H7 (cell line): Measurements from ENCODE around the gene GALNT1. TPM values are rescaled to one million over a fixed set of nuclear protein-coding genes. Genes with fewer than 3 reads are reported as not detected.

ENCODE experiments used
- DNase-seq: peaks from one replicate; pipeline ENCODE4 v3.0.0; 2012
- H3K27me3 ChIP-seq: 2 replicates; pipeline ENCODE4 v1.6.0; 2011; ENCODE audit warnings: mild to moderate bottlenecking, low read length; ENCODE audit not compliant: control insufficient read depth, insufficient read depth
- H3K36me3 ChIP-seq: replicated peaks from 2 replicates; pipeline ENCODE4 v1.5.1; 2011; ENCODE audit warnings: low read length; ENCODE audit not compliant: control insufficient read depth, insufficient read depth
- H3K4me3 ChIP-seq: 2 replicates; pipeline ENCODE4 v1.5.1; 2011; ENCODE audit warnings: low read depth, mild to moderate bottlenecking, control low read depth, low read length, moderate library complexity; ENCODE audit not compliant: insufficient read depth
- total RNA-seq: library from RNA; depleted of rRNA; stranded (reverse); fragments of >200 nt; shearing (Covaris generic); gene quantifications from 2 replicates; pipeline ENCODE4 v1.2.3, GENCODE V29; 2014

Gene GALNT1
- total RNA-seq, 1 experiment from 2014 or later: 83.3 TPM

GRCh38 chr18:35653392-35654135, 72.0 kb downstream of the GALNT1 start:
- Histone ChIP-seq H3K27me3 (no peaks in the 10 kb centered on the region), H3K4me3 (no peak overlapping the region), H3K36me3 (peaks cover 3% of the 10 kb centered on the region)
- DNase-seq: no peak

GRCh38 chr18:35658112-35658511, 76.6 kb downstream of the GALNT1 start:
- no peak for DNase-seq
- Histone ChIP-seq H3K36me3 (peaks cover 3% of the 10 kb centered on the region), H3K4me3 (no peak overlapping the region), H3K27me3 (no peaks in the 10 kb centered on the region)

GRCh38 chr18:35661483-35662146, 80.1 kb downstream of the GALNT1 start:
- Histone ChIP-seq H3K27me3 (no peaks in the 10 kb centered on the region), H3K36me3 (peaks cover under 1% of the 10 kb centered on the region; the same call in 1 of the 2 replicates), H3K4me3 (no peak overlapping the region)
- no peak for DNase-seq

- no peaks in the 10 kb centered on the region for H3K27me3 ChIP-seq
- no peaks in the 10 kb centered on the region; the same call in 1 of the 2 replicates for H3K36me3 ChIP-seq
- H3K4me3 ChIP-seq: no peak overlapping the region
- no peak for DNase-seq
Measured at GRCh38 chr18:35662293-35663062, 80.9 kb downstream of the GALNT1 start.

GRCh38 chr18:35671966-35672603, 90.5 kb downstream of the GALNT1 start:
- no peak for DNase-seq
- no peaks in the 10 kb centered on the region for H3K27me3 ChIP-seq
- no peaks in the 10 kb centered on the region; the same call in 1 of the 2 replicates for H3K36me3 ChIP-seq
- H3K4me3 ChIP-seq: no peak overlapping the region

GRCh38 chr18:35672897-35673296, 91.4 kb downstream of the GALNT1 start:
- Histone ChIP-seq H3K27me3 (no peaks in the 10 kb centered on the region), H3K4me3 (no peak overlapping the region), H3K36me3 (no peaks in the 10 kb centered on the region)
- DNase-seq: no peak

- no peak for DNase-seq
- no peak overlapping the region for H3K4me3 ChIP-seq
- H3K36me3 ChIP-seq: no peaks in the 10 kb centered on the region
- H3K27me3 ChIP-seq: no peaks in the 10 kb centered on the region
Measured at GRCh38 chr18:35673682-35674081, 92.1 kb downstream of the GALNT1 start.

- H3K4me3 ChIP-seq: no peak overlapping the region
- no peak for DNase-seq
- H3K36me3 ChIP-seq: no peaks in the 10 kb centered on the region; the same call in none of the 2 replicates
- H3K27me3 ChIP-seq: no peaks in the 10 kb centered on the region
Measured at GRCh38 chr18:35680139-35680551, 98.6 kb downstream of the GALNT1 start.

- Histone ChIP-seq H3K27me3 (no peaks in the 10 kb centered on the region), H3K36me3 (no peaks in the 10 kb centered on the region; the same call in none of the 2 replicates), H3K4me3 (no peak overlapping the region)
- DNase-seq: no peak
Measured at GRCh38 chr18:35682281-35682867, 100.8 kb downstream of the GALNT1 start.

- no peaks in the 10 kb centered on the region; the same call in none of the 2 replicates for H3K36me3 ChIP-seq
- DNase-seq: no peak
- no peaks in the 10 kb centered on the region for H3K27me3 ChIP-seq
- no peak overlapping the region for H3K4me3 ChIP-seq
Measured at GRCh38 chr18:35683021-35683420, 101.5 kb downstream of the GALNT1 start.

- Histone ChIP-seq H3K4me3 (no peak overlapping the region), H3K36me3 (peaks cover under 1% of the 10 kb centered on the region), H3K27me3 (no peaks in the 10 kb centered on the region)
- no peak for DNase-seq
Measured at GRCh38 chr18:35688757-35689156, 107.2 kb downstream of the GALNT1 start.

GRCh38 chr18:35689728-35690127, 108.2 kb downstream of the GALNT1 start:
- Histone ChIP-seq H3K4me3 (no peak overlapping the region), H3K27me3 (no peaks in the 10 kb centered on the region)
- DNase-seq: no peak

GRCh38 chr18:35691625-35692024, 110.1 kb downstream of the GALNT1 start:
- no peak for DNase-seq
- H3K36me3 ChIP-seq: peaks cover 3% of the 10 kb centered on the region; the same call in 1 of the 2 replicates
- no peak overlapping the region for H3K4me3 ChIP-seq
- H3K27me3 ChIP-seq: no peaks in the 10 kb centered on the region

More at GRCh38 chr18:35689728-35690127, 108.2 kb downstream of the GALNT1 start:
- peaks cover 3% of the 10 kb centered on the region; the same call in 1 of the 2 replicates for H3K36me3 ChIP-seq

- Histone ChIP-seq H3K4me3 (no peak overlapping the region), H3K36me3 (peaks cover 3% of the 10 kb centered on the region; the same call in 1 of the 2 replicates), H3K27me3 (no peaks in the 10 kb centered on the region)
- no peak for DNase-seq
Measured at GRCh38 chr18:35692866-35693265, 111.3 kb downstream of the GALNT1 start.
